Stimulated activated CD4-positive, alpha-beta T cell treated with anti-CD3 and anti-CD28 coated beads, Interleukin-15, amount 100 ng/mL, for 1 hour (primary cell): ENCODE results near the gene TENM3.
"Not testable (repeated sequence)": the region's sequence is repeated elsewhere in the genome, so short reads cannot be mapped to it uniquely, and the experiment has no call there.

Experiments used
- DNase-seq, 2 donors: peaks; one replicate each; pipeline ENCODE4 v3.0.0-alpha.2; 2020; ENCODE audit warnings: low read depth in 1 of 2, low spot score in 1 of 2

The TENM3 gene

GRCh38 chr4:182227611-182228010 lies 15.6 kb upstream of the TENM3 start:
- DNase-seq: no peak

GRCh38 chr4:182228991-182229577 lies 14.1 kb upstream of the TENM3 start:
- no peak for DNase-seq

- DNase-seq: no peak
These were observed 12.9 kb upstream of the TENM3 start for GRCh38 chr4:182230256-182230655.

GRCh38 chr4:182231080-182231479 lies 12.1 kb upstream of the TENM3 start:
- no peak for DNase-seq

- no peak for DNase-seq
These were observed 11.7 kb upstream of the TENM3 start for GRCh38 chr4:182231496-182231895.

GRCh38 chr4:182233310-182234090 lies 9.7 kb upstream of the TENM3 start:
- no peak for DNase-seq

GRCh38 chr4:182235021-182235795 lies 8.0 kb upstream of the TENM3 start:
- no peak for DNase-seq

GRCh38 chr4:182236186-182236585 lies 7.0 kb upstream of the TENM3 start:
- no peak for DNase-seq

- DNase-seq: not testable (repeated sequence)
These were observed 6.2 kb upstream of the TENM3 start for GRCh38 chr4:182237010-182237409.

GRCh38 chr4:182238355-182238931 lies 4.8 kb upstream of the TENM3 start:
- DNase-seq: no peak

GRCh38 chr4:182240161-182241130 lies 2.8 kb upstream of the TENM3 start:
- DNase-seq: no peak

- DNase-seq: not testable (repeated sequence)
These were observed 942 bp upstream of the TENM3 start for GRCh38 chr4:182242260-182242659.

GRCh38 chr4:182242787-182243186 lies 415 bp upstream of the TENM3 start:
- no peak for DNase-seq

- no peak for DNase-seq
These were observed 1.8 kb downstream of the TENM3 start for GRCh38 chr4:182245041-182245440.

- no peak for DNase-seq
These were observed 2.5 kb downstream of the TENM3 start for GRCh38 chr4:182245541-182246215.

- DNase-seq: no peak
These were observed 3.4 kb downstream of the TENM3 start for GRCh38 chr4:182246401-182247205.

- no peak for DNase-seq
These were observed 5.1 kb downstream of the TENM3 start for GRCh38 chr4:182248295-182248694.

- no peak for DNase-seq
These were observed 7.2 kb downstream of the TENM3 start for GRCh38 chr4:182250446-182250845.

GRCh38 chr4:182251116-182251515 lies 7.9 kb downstream of the TENM3 start:
- no peak for DNase-seq
